Left ventricle myocardium inferior (tissue), 1 donor: ENCODE data around the gene S100A12. TPM values are rescaled to one million over a fixed set of nuclear protein-coding genes. Genes with fewer than 3 reads are reported as not detected.

Experiments
- DNase-seq: peaks from one replicate; pipeline ENCODE4 v3.0.0-alpha.2; 2020
- H3K27ac ChIP-seq: fragments of 200-600 bp; replicated peaks from 2 replicates; pipeline ENCODE4 v1.8.0; 2021
- H3K27me3 ChIP-seq: fragments of 200-600 bp; 2 replicates; pipeline ENCODE4 v1.8.0; 2021; ENCODE audit warnings: low read depth
- H3K36me3 ChIP-seq: fragments of 200-600 bp; 2 replicates; pipeline ENCODE4 v1.8.0; 2021
- H3K4me1 ChIP-seq: fragments of 200-600 bp; 2 replicates; pipeline ENCODE4 v1.8.0; 2021
- H3K4me3 ChIP-seq: fragments of 200-600 bp; 2 replicates; pipeline ENCODE4 v1.8.0; 2021; ENCODE audit warnings: mild to moderate bottlenecking, moderate library complexity
- H3K9me3 ChIP-seq: fragments of 200-600 bp; replicated peaks from 2 replicates; pipeline ENCODE4 v1.8.0; 2021
- intact Hi-C: fragments of 100-400 bp; cut with micrococcal nuclease; formaldehyde crosslinking; loops from one replicate; pipeline ENCODE4 v1.11.0; 2022
- total RNA-seq: library from RNA; stranded (reverse); fragmentation: NEBNext Ultra II Directional; extraction: Animal tissue kit (Norgen Biotek cat#: 25700); gene quantifications from one replicate; pipeline ENCODE4 v1.2.1, GENCODE V29; 2021
- TF ChIP-seq, protein P1 (sequence below): fragments of 200-600 bp; IDR thresholded peaks from 2 replicates; pipeline ENCODE4 v1.8.0; 2021; ENCODE audit warnings: antibody characterized with exemption, mild to moderate bottlenecking, borderline replicate concordance
- donor health status: DM: no; HTN: yes; CAD: no; lungs with severe emphysema.

Gene S100A12
- total RNA-seq, 1 donor from 2014 or later: 2.3 TPM

DNA sequence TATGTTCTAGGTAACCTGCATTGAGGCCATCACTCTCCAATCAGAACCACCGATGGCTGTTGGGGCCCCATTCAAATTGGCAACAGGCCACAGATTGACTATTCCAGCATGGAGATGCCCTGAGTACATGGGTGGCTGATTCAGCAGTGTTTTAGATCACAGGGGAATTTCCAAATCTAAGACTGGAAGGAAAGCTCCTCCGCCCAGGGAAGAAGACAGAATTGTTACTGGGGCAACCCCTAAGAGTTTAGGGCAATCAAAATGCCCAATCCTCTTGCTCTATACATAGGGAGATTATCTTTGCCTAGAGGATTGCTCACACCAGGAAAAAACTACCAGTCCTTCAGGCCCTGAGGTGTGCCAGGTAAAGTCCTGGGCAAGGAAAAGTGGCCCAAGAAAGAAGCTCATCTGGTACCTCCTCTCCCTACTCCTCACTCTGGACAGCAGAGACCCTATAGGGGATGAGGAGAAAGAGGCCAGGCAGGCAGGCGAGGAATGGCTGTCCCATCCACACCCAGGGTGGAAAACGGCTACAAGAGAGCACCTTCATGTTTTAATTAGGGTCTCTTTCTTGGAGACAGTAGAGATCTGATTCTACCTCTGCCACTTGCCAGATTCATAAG is 9.6 kb upstream of the S100A12 start:
- no peaks in the 10 kb centered on the region for H3K36me3 ChIP-seq
- TF ChIP-seq, protein P1, sequence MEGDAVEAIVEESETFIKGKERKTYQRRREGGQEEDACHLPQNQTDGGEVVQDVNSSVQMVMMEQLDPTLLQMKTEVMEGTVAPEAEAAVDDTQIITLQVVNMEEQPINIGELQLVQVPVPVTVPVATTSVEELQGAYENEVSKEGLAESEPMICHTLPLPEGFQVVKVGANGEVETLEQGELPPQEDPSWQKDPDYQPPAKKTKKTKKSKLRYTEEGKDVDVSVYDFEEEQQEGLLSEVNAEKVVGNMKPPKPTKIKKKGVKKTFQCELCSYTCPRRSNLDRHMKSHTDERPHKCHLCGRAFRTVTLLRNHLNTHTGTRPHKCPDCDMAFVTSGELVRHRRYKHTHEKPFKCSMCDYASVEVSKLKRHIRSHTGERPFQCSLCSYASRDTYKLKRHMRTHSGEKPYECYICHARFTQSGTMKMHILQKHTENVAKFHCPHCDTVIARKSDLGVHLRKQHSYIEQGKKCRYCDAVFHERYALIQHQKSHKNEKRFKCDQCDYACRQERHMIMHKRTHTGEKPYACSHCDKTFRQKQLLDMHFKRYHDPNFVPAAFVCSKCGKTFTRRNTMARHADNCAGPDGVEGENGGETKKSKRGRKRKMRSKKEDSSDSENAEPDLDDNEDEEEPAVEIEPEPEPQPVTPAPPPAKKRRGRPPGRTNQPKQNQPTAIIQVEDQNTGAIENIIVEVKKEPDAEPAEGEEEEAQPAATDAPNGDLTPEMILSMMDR: no peak
- peak overlapping the region; percentile 27 for H3K27ac ChIP-seq
- peaks cover 34% of the 10 kb centered on the region for H3K9me3 ChIP-seq
- H3K4me3 ChIP-seq: no peak overlapping the region
- peaks cover 1% of the 10 kb centered on the region for H3K27me3 ChIP-seq
- no peak for DNase-seq
- intact Hi-C loops: no loop called here
- H3K4me1 ChIP-seq: no peaks in the 10 kb centered on the region

DNA sequence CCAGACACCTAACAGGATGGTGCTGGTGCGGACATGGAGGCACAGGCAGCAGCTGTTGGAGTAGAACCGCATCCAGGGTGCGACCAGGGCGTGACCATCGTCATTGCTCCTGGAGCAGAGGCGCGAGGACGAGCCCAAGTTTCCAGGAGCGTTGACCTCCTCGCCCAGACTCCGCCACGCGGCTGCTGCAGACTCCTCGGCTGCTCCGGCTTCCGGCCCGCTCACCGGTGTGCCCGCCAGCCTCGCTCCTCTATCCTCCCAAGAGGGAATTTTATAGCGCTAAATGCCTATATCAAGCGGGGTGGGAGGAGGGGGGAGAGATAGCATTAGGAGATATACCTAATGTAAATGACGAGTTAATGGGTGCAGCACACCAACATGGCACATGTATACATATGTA is 5.3 kb upstream of the S100A12 start:
- intact Hi-C loops: no loop called here
- peaks cover 34% of the 10 kb centered on the region for H3K9me3 ChIP-seq
- TF ChIP-seq, protein P1: no peak
- no peak for DNase-seq
- H3K27ac ChIP-seq: no peak overlapping the region
- no peaks in the 10 kb centered on the region for H3K36me3 ChIP-seq
- peaks cover 17% of the 10 kb centered on the region for H3K27me3 ChIP-seq
- no peaks in the 10 kb centered on the region for H3K4me1 ChIP-seq
- H3K4me3 ChIP-seq: no peak overlapping the region

DNA sequence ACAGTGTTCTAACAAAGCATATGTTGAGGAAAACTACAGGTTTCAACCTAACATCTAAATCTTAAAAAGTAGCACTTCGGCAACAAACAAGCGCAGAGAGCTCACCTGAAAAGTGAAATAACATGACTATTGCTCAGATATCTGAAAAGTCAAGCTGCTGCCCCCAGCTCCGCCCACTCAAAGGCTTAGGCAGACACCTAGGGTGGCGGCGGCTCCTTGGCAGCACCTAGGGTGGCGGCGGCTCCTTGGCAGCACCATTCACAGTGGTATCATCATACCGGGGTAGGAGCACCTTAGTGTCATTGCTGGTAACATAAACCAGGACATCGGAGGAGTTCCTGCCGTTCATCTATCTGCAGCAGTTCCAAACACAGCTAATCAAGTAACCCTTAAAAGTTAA is 4.2 kb upstream of the S100A12 start:
- H3K27ac ChIP-seq: no peak overlapping the region
- intact Hi-C loops: no loop called here
- peaks cover 17% of the 10 kb centered on the region for H3K27me3 ChIP-seq
- H3K4me3 ChIP-seq: no peak overlapping the region
- TF ChIP-seq, protein P1: no peak
- H3K9me3 ChIP-seq: peaks cover 34% of the 10 kb centered on the region
- H3K4me1 ChIP-seq: no peaks in the 10 kb centered on the region
- no peak for DNase-seq
- no peaks in the 10 kb centered on the region for H3K36me3 ChIP-seq

DNA sequence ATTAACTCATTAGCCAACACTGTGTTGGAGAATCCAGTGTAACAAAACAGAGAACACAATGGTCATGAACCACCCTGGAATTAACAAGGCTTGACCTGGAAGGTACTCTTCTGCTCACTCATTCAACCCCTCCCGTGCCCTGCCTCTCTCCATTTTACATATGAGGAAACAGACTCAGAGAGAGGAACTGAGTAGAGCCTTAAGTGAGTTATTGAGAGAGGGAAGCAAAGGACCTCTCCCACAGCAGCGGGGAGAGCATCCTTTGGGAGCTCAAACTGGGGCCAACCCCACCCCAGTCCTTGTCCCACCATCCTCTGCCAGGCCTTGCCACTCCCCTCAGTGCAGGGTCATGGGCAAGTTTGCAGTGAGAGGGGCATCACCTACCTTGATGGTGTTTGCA is 1.4 kb downstream of the S100A12 start:
- no peak for DNase-seq
- Histone ChIP-seq H3K36me3 (no peaks in the 10 kb centered on the region), H3K4me3 (no peak overlapping the region), H3K27ac (no peak overlapping the region), H3K9me3 (no peaks in the 10 kb centered on the region), H3K27me3 (peaks cover 14% of the 10 kb centered on the region), H3K4me1 (no peaks in the 10 kb centered on the region)
- intact Hi-C loops: no loop called here
- TF ChIP-seq, protein P1: no peak

DNA sequence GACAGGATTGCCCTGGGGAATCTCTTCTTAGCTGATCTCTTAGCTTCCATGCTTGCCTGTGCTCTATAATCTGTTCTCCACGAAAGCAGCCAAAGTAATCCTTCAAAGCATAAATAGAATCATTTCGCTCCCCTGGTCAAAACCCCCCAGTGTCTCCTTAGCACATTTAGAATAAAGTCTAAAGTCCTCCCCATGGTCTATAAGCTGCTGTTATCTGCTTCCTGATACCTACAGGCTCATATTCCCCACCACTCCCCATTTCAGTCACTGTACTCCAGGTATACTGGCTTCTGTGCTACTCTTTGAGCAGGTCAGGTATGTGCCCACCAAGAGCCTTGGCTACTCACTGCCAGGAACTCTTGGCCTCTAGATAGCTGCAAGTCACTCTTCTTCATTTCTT is 2.9 kb downstream of the S100A12 start:
- H3K9me3 ChIP-seq: no peaks in the 10 kb centered on the region
- intact Hi-C loops: no loop called here
- no peak overlapping the region for H3K4me3 ChIP-seq
- peaks cover 12% of the 10 kb centered on the region for H3K27me3 ChIP-seq
- DNase-seq: no peak
- H3K36me3 ChIP-seq: no peaks in the 10 kb centered on the region
- H3K4me1 ChIP-seq: no peaks in the 10 kb centered on the region
- H3K27ac ChIP-seq: no peak overlapping the region
- TF ChIP-seq, protein P1: no peak

DNA sequence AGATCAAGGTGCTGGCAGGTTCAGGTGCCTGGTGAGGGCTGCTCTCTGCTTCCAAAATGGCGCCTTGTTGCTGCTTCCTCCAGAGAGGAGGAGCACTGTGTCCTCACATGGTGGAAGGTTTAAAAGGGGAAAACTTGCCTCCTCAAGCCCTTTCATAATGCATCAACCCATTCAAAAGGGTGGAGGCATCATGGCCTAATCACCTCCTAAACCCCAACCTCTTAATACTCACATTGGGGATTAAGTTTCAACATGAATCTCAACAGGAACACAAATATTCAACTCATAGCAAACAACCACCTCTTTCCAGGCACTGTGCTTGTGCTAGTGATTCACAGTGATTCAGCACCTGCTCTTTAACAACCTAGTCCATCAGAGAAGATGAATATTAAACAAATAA is 4.2 kb downstream of the S100A12 start:
- peaks cover 15% of the 10 kb centered on the region for H3K27me3 ChIP-seq
- H3K4me3 ChIP-seq: no peak overlapping the region
- DNase-seq: no peak
- H3K27ac ChIP-seq: no peak overlapping the region
- intact Hi-C loops: no loop called here
- H3K36me3 ChIP-seq: no peaks in the 10 kb centered on the region
- H3K9me3 ChIP-seq: no peaks in the 10 kb centered on the region
- H3K4me1 ChIP-seq: no peaks in the 10 kb centered on the region
- TF ChIP-seq, protein P1: no peak
